NCI-H2227 treated with DMSO at 0.1 percent for 48 hours (cell line): ENCODE data around the gene SLC9A3.

Experiments
- DNase-seq: peaks from one replicate; lab custom pipeline; 2025; lab: John Stamatoyannopoulos, UW

Gene SLC9A3

DNA sequence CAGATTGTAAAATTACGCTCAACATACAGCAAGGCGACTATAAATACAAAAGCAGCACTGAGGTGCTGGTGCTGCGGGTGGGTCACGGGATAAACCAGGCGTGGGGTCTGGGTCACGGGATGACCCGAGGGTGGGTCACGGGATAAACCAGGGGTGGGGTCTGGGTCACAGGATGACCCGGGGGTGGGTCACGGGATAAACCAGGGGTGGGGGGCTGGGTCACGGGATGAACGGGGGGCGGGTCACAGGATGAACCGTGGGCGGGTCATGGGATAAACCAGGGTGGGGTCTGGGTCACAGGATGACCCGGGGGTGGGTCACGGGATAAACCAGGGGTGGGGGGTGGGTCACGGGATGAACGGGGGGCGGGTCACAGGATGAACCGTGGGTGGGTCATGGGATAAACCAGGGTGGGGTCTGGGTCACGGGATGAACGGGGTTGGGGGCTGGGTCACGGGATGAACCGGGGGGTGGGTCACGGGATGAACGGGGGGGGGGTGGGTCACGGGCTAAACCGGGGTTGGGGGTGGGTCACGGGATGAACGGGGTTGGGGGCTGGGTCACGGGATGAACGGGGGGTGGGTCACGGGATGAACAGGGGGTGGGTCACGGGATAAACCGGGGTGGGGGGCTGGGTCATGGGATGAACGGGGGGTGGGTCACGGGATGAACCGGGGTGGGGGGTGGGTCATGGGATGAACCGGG is 30.2 kb upstream of the SLC9A3 start:
- DNase-seq = no peak

DNA sequence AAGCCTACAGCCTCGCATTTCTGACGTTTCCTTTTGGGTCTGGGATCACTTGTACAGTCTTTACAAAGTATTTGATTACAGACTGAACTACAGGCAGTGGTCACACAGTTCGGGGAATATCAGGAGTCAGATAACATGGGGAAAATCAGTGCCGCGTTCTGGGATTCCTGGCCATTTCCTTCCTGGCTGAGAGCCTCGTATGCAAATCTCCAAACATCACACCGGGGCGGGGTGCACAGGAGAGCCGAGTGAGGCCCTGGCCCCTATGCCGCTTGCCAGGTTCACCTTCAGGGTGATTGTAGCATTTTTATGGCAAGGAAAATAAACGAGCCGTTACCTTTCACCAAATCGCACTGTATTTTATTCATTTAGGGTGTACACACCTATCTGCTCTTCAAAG is 29.6 kb upstream of the SLC9A3 start:
- no peak for DNase-seq

DNA sequence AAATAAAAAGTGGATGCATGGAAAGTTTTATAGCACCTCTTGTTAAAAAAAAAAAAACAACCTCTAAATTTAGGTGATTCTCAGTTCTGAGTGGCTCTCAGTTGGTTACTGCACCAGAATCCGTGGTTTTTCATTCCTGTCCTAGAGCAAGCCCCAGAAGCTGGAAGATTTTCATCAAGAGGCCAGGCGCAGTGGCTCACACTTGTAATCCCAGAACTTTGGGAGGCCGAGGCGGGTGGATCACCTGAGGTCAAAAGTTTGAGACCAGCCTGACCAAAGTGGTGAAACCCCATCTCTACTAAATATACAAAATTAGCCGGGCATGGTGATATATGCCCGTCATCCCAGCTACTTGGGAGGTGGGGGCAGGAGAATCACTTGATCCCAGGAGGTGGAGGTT is 27.2 kb upstream of the SLC9A3 start:
- no peak for DNase-seq

DNA sequence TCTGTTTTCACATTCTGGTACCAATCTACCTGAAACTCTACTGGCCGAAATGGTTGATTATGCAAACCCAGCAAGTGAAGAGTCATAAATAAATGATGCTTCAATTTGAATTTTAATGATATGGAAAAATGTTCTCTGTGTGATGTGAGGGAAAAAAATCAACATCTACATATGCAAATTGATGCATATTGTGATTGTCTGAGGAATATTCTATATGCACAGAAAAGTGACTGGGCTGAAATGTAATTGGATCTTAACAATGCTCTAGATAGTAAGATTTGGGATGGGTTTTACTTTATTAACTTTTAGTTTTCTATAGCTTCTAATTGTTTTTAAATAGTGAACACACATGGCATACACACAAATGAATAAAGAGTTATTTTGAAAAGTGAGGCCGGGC is 25.0 kb upstream of the SLC9A3 start:
- no peak for DNase-seq

DNA sequence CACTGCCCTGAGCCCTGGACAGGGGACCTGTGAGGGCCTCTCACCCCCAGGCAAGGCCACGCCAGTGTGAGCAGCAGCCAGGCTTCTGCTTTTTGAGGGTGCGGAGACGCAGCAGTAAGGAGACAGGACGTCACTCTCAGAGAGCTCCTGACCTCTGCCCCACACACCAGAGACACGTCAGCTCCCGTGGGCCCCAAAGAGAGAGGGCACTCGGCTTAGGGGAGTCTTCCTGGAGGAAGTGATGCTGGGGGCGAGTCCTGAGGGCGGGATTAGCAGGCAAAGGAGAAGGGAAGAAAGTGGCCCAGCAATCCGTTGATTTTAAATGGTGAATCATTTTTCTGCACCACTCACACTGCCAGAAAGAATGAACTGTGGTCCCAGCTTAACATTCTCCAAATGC is 24.0 kb upstream of the SLC9A3 start:
- DNase-seq = no peak

DNA sequence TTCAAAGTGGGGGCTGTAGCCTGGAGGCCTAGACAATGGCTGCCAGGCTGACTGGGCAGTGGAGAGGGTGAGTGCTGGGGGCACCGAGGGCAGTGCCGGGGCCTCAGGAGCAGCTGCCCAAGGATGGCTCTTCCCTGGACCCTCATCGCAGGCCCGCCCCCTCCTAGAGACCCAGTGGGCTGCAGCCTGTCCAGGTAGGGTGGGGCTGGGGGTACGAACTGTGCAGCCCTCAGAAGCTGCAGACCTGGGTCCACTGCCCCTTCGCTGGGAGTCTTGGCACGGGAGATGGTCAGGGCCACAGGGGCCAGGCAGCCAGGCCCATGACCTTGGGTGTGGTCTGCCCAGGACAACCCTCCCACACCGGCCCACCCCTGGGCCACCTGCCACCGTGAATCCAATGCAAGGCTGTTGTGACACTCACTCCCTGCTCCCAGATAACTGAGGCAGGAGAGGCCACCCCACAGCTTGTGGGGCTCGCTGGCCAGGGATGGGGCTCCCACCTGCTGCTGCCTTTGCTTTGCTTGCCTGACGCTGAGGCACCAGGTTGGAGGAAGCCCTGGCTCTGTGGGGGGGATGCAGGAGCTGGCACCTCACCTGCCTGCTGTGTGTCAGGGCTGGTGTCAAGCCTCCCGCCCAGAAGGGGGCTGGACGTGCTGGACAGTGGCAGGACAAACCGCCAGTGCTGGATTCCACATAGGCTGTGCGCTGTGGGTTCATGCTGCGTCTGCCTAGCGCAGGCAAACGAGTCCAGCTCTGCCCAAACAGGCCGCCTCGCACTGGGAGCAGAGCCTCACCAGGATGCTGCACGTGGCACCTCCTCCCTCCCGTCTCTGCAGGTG is 23.1 kb upstream of the SLC9A3 start:
- DNase-seq = no peak

DNA sequence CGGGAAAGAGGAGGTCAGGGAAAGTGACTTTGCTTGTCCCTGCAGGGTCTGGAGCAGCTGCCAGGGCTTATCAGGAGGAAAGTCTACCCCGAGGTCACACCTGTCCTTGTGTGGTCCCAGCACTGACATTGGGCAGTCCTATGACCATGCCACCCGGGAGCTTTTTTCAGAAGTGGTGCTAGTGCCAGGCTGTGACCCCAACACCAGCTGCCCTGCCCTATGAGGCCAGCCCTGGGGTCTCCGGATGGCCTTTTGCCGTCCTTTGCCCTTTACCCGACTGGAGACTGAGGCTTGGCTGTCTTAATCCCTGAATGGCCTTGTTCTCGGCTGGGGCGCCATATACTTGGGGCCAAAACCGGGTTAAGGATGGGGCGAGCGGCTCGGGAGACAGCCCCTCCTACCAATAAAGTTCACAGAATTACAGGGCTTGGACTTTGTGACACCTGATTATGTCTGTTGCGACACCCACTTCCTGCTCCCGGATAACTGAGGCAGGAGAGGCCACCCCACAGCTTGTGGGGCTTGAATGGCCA is 22.2 kb upstream of the SLC9A3 start:
- no peak for DNase-seq

DNA sequence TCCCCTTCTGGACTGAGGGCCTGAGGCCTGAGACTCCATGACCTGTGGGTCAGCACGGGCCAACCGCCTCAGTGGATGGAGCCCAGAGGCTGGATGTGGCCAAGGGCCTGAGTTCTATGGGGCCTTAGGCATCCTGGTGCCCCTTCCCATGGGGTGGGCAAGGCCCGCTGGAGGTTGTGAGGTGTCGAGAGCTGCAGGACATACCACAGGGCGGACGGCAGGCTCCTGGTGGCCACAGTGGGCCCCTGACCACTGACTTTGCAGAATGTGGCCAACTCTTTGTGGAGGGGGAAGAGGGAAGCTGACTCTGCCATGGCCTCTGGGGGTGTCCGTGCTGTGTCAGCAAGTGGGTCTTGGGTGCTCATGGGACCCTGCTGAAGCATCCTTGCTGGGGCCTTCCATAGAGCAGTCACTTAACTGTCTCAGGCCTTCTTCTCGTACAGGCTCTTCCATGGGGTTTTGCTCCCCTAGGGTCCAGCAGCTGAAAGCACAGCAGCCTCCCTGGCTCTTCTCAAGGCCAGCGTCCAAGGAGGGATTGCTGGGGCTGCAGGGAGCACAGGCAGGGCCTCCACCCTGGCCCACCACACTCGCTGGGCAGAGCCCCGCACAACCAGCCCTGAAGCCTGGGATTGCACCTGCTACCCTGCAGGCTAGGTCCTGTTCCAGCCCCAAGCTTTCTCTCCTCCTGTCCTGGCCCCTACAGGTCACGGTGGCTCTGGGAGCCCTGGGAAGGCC is 21.6 kb upstream of the SLC9A3 start:
- DNase-seq = no peak

DNA sequence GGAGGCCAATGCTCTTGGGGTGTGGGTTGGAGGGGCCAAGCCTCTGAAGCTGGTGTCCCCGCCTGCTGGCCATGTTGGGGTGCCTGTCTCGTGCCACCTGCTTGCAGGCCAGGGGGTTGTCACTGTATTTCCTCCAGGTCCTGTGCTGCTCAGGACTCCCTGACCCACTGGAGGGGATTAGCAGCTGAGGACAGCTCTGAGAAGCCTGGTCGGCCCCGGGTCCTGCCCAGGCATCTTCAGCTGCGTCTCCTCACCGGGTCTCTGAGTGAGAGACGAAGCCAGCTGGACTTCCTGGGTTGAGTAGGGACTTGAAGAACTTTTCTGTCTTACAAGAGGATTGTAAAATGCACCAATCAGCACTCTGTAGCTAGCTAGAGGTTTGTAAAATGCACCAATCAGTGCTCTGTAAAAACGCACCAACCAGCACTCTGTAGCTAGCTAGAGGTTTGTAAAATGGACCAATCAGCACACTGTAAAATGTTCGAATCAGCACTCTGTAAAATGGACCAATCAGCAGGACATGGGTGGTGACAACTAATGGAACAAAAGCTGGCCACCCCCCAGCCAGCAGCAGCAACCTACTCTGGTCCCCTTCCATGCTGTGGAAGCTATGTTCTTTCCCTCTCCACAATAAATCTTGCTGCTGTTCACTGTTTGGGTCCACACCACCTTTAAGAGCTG is 20.6 kb upstream of the SLC9A3 start:
- no peak for DNase-seq

DNA sequence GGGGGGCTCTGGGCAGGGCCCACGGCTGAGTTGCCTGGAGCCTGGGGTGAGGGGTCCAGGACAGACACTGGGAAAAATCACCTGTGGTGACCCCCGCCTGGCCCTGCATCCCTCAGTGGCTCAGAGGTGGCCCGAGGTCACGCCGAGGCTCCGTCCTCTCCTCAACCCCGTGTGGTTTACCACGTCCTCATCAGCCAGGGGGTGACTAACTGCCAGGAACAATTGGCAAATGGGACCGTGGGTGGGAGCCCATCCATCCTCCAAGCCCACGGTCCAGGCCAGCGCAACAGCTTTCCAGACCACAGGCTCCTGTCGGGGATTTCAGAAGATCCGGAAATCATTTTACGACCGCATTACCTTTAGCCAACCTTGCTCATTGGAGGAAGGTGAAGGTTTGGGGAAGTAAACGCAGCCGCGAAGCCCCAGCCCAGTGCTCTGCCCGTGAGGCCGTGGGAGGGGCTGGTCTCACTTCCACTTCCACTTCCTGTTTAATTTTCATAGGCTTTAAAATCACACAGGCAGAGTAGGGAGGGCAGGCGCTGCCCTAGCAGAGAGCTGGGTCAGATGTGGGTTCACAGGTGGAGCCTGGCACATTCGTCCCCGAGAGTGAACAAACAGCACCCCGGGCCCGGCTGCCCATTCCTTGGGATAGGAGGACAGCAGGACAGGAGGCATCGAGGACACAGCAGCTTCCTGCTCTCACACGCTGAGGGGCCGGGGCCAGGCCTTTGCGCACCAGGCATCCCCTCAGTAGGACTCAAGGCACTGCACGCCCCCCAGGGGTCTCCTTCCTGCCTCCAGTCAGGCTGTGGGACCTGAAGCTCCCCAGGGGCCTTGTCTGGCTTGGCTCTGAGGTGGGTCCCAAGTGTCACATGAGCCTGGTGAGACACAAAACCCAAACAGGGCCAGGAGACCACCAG is 19.8 kb upstream of the SLC9A3 start:
- DNase-seq = no peak

DNA sequence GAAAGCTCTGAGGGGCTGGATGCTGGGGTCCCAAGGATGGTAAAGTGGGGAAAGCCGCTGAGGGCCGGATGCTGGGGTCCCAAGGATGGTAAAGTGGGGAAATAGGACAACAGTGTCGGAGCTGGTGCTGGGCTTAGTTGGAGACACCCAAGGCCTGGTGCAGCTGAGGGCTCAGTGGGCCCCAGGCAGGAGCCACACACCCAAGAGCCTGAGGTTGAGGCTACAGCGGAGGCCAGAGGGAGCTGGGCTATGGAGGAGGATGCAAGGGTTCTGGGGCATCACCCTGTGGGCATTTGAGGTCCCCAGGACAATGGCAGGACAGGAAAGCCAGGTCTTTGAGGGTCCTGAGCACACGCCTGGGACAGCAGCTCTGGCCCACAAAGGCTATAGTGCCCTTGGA is 19.1 kb upstream of the SLC9A3 start:
- no peak for DNase-seq

DNA sequence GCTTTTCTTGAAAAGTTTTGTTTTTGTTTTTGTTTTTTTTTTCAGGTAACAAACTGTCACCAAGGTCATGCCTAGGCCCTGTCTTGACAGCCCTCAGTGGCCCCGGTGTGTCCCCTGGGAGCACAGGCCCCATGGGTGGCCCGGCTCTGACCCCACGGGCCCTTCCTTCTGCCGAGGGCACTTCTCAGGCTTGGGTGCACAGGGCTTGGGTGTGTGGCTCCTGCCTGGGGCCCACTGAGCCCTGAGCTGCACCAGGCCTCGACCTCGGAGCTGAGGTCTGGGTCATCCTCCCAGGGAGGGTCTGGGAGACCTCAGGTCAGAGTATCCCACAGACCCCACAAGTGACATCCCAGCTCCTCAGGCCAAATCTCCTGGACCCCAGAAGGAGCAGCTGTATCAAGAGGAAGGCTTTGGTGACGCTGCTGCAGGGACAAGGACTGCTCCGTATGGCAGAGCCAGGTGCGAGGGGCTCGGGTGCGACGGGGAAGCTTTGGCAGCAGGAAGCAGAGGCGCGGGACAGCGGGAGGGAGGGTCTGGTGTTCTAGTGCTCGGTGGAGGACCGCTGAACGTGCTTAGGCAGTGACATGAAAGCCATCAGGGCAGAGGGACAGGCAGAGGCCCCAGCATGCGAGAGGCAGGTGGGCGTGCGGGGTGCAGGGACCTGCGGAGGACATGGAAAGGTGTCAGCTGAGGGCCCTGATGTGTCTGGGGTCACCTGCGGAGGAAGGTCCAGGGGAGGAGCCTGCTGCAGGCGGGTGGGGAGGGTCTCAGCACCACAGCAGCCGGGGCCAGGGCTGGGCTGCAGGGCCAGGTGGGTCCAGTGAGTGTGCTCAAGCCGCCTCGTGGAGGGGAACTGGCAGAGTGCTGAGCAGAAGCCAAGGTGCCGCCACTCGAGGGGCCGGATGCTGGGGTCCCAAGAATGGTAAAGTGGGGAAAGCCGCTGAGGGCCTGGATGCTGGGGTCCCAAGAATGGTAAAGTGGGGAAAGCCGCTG is 18.4 kb upstream of the SLC9A3 start:
- no peak for DNase-seq

DNA sequence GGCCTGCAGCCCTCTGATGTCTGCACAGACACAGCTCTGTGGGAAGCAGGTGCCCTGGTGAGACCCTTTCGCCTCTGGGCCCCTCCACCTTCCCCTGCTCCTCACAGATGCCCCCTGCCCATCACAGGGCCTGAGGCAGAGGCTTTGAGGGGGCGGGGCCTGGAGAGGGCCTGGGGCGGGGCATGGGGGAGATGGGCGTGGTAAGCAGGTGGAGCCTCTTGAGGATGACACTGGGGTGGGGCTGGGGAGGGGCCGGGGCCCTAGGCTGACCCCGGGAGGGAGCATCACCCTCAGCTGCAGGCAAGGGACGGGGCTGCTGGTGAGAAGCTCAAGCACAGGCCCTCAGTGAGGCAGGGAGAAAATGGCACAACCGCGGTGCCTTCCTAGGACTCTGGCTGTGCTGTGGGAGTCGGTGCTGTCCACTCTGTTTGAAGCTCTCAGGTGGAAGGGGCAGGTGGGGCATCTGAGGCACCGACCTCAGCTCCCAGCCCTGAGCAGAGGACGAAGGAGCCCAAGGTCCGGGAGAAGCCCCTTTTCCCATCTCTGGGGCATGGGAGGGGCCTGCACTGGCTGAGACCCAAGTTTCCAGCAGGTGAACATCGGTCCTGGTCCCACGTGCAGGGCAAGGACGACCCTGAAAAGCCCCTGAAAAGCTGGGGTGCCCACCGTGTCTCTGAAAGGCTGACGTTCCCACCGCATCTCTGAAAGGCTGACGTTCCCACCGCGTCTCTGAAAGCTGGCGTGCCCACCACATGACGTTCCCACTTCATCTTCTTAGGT is 17.5 kb upstream of the SLC9A3 start:
- DNase-seq = no peak

DNA sequence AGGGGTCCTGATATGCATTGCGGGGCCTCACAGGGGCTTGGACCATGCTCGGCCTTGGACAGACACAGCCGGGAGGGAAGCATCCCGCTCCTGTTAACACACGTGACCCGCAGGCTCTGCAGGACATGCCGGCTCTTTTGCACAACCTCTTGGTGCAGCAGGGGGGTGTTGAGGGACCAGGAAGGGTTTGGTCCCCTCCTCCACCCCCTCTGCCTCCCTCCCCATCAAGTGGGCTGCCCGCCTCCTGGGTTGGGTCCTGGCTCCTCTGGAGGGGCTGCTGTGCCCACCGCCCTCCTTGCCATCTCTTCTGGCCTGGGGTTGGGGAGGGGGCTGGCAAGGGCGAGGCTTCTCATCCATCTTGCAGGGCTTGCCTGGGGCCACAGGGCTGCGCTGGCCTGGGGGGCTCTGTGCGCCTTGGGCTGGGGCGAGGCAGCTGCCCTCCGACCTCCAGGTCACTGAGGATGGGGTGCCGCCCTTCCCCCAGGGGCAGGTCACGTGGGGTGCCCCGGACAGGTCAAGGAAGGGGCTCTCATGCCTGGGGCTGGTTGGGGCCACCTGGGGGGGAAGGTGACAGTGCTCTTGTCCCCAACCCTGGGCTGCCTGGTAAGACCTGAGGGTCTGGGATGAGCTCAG is 16.8 kb upstream of the SLC9A3 start:
- no peak for DNase-seq

DNA sequence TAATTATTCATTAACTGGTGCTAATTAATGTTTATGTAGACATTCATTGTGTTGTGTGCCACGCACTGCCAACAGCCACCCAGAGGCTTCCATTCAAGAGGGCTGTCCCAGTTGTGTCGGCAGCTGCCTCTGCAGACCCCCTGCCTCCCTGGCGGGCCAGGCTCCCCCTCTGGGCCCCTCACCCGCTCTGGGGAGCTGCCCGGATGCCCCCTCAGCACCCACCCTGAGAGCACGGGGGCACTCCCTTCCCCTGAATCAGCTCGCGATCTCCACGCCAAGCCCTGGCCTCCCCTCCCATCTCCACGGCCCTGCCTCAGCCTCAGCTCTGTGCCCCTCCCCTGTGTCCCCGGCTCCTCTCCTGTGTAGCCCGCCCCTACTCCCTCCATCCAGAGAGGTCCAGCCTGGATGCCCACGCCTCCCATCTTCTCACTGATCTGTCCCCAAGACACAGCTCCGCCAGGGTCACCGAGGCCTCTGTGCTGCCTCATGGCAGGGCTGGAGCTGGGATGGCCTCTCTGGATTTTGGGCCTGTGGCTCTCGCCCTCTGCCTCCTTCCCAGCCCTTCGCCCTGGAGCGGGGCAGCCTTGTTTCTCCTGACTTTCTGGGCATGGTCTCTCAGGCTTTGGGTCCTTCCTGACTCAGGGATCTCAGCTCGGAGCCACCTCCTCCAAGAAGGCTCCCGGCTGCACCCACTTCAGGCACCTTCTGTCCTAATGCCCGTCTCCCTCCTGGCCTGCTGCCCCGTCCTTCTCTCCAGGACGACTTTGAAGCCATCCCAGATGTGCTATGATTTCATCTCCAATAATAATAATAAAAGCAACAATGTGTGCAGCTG is 16.0 kb upstream of the SLC9A3 start:
- DNase-seq = no peak

DNA sequence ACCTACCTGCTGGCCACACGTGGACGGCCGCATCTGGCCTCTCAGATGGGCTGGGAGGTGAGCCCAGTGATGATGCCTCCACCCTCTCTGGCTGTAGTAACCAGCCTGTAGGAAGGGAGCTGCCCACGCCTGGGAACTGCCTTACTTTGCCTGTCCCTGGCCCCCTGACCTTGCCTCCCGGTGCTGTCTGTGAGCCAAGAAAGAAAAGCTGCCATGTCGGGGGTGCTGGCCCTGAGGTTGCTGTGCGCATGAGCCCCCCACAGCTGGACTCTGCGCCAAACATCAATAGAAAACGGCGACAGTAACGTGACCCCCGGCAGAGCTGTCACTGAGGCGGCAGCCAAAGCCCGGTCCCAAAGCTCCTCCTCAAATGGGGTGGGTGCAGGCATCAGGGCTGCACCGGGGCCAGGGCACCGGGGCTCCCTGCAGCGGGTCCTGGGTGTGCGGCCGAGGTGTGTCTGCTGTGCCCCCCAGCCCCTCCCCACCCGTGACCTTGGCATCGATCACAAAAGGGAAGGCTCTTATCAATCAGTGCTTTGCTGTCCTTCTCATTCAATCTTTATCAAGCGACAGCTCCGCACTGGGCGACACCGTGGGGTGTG is 15.3 kb upstream of the SLC9A3 start:
- DNase-seq = no peak

DNA sequence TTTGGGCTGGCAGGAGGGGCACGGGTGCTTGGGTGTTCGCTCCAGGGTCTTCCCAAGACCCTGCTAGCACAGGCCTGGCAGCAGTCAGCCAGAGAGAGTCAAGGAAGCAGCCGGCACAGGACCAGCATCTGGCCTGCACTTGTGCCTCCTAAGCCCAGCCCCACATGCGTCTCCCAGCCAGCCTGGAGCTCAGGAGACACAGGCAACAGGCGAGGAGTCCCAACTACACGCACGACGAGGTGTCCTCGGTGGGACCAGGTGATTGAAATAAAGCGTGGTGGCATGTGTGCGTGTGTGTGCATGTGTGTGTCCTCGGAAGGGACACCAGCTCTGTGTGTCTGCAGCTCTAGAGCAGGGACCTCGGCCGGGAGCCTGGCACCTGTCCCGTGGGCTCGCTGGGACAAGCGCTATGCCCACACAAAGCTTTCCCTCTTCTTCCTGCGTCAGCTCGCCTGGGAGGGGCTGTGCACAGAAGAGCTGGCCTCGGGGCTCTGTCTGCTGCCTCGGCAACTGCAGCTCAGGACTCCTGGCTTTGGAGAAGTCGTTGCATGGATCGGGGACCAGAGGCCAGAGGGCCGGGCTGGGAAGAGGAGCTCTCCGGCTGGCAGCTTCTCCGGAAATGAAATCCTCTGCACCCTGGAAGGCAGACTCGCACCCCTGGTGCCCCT is 14.7 kb upstream of the SLC9A3 start:
- no peak for DNase-seq
